HepG2 (cell line): ENCODE measurements around the gene S100A4. TPM values are rescaled to one million over a fixed set of nuclear protein-coding genes. Genes with fewer than 3 reads are reported as not detected.

ENCODE experiments used
- FOSL2 ChIP-seq: sonication (generic); formaldehyde crosslinking; IDR thresholded peaks from 2 replicates; pipeline ENCODE4 v1.4.0; 2020; ENCODE audit warnings: missing genetic modification reagents
- HMGXB4 ChIP-seq, 2 experiments: sonication (generic) in 1 of 2; formaldehyde crosslinking in 1 of 2; IDR thresholded peaks; 2 replicates each; pipeline versions ENCODE4 v1.4.0 to v1.6.1; 2018 to 2020; ENCODE audit warnings: missing genetic modification reagents in 2 of 2, borderline replicate concordance in 1 of 2, low read depth in 1 of 2, mild to moderate bottlenecking in 1 of 2, missing biosample characterization in 1 of 2
- HOXA3 ChIP-seq: sonication (generic); formaldehyde crosslinking; IDR thresholded peaks from 2 replicates; pipeline ENCODE4 v1.5.0; 2020; ENCODE audit warnings: missing genetic modification reagents
- KDM3A ChIP-seq: IDR thresholded peaks from 2 replicates; pipeline ENCODE4 v1.6.1; 2018; ENCODE audit warnings: low read depth, missing compliant biosample characterization
- KMT2A ChIP-seq: sonication (generic); formaldehyde crosslinking; IDR thresholded peaks from 2 replicates; pipeline ENCODE4 v1.4.0; 2020; ENCODE audit warnings: missing genetic modification reagents
- MEF2D ChIP-seq: sonication (generic); formaldehyde crosslinking; IDR thresholded peaks from 2 replicates; pipeline ENCODE4 v1.5.1; 2020; ENCODE audit warnings: mild to moderate bottlenecking, missing genetic modification reagents
- PAWR ChIP-seq: sonication (generic); formaldehyde crosslinking; IDR thresholded peaks from 2 replicates; pipeline ENCODE4 v1.4.0; 2020; ENCODE audit warnings: missing genetic modification reagents, mild to moderate bottlenecking, borderline replicate concordance
- PLRG1 ChIP-seq: fragments of 450-650 bp; conservative IDR thresholded peaks from 2 replicates; pipeline ENCODE4 v1.6.1; 2016
- RBM22 ChIP-seq: fragments of 200-400 bp; formaldehyde crosslinking; optimal IDR thresholded peaks from 2 replicates; pipeline ENCODE3; 2017; ENCODE audit warnings: mild to moderate bottlenecking, low read length, moderate library complexity
- RFXANK ChIP-seq: IDR thresholded peaks from 2 replicates; pipeline ENCODE4 v1.6.1; 2016
- TOPORS ChIP-seq: sonication (generic); formaldehyde crosslinking; IDR thresholded peaks from 2 replicates; pipeline ENCODE4 v1.8.0; 2023; ENCODE audit warnings: mild to moderate bottlenecking, missing genetic modification reagents
- ZBTB25 ChIP-seq: IDR thresholded peaks from 2 replicates; pipeline ENCODE4 v1.6.1; 2018; ENCODE audit warnings: missing genetic modification reagents
- ZBTB4 ChIP-seq: sonication (generic); formaldehyde crosslinking; IDR thresholded peaks from 2 replicates; pipeline ENCODE4 v1.4.0; 2020; ENCODE audit warnings: missing genetic modification reagents, mild to moderate bottlenecking, borderline replicate concordance
- ZFP41 ChIP-seq: sonication (generic); formaldehyde crosslinking; IDR thresholded peaks from 2 replicates; pipeline ENCODE4 v1.4.0; 2020; ENCODE audit warnings: mild to moderate bottlenecking, missing genetic modification reagents, borderline replicate concordance
- ZNF281 ChIP-seq: sonication (generic); formaldehyde crosslinking; IDR thresholded peaks from 2 replicates; pipeline ENCODE4 v1.4.0; 2020; ENCODE audit warnings: missing genetic modification reagents, borderline replicate concordance
- ZNF605 ChIP-seq: sonication (generic); formaldehyde crosslinking; IDR thresholded peaks from 2 replicates; pipeline ENCODE4 v1.8.0; 2022; ENCODE audit warnings: mild to moderate bottlenecking, missing genetic modification reagents
- ZNF629 ChIP-seq: sonication (generic); formaldehyde crosslinking; conservative IDR thresholded peaks from 2 replicates; pipeline ENCODE4 v1.5.0; 2020; ENCODE audit warnings: missing genetic modification reagents
- ZNF788 ChIP-seq: sonication (generic); formaldehyde crosslinking; IDR thresholded peaks from 2 replicates; pipeline ENCODE4 v1.5.0; 2020; ENCODE audit warnings: mild to moderate bottlenecking, missing genetic modification reagents, borderline replicate concordance
- polyA plus RNA-seq, 8 experiments: library from polyadenylated mRNA; depleted of rRNA in 3 of 8; stranded (reverse) in 7 of 8; unstranded in 1 of 8; fragments of >200 nt; fragmentation: Illumina TruSeq in 4 of 8; extraction: Trizol in 4 of 8; gene quantifications; 2 replicates each; pipeline versions ENCODE4 v1.2.1 to v1.2.3, GENCODE V29; 2011 to 2016; ENCODE audit warnings: low read depth in 4 of 8, missing spikeins in 1 of 8, mixed read lengths in 1 of 8; ENCODE audit not compliant: insufficient read depth in 1 of 8
- total RNA-seq, 5 experiments: library from RNA; depleted of rRNA; stranded (reverse); fragments of >200 nt; fragmentation: Illumina TruSeq; extraction: Trizol; gene quantifications; 2 replicates each; pipeline ENCODE4 v1.2.3, GENCODE V29; 2016; ENCODE audit warnings: low read depth in 1 of 5
- TF ChIP-seq, protein P1 (sequence below): IDR thresholded peaks from 2 replicates; pipeline ENCODE4 v1.6.1; 2016; ENCODE audit warnings: missing genetic modification reagents, missing compliant biosample characterization

S100A4 gene
- total and polyA plus RNA-seq, 2 of the 13 experiments (the other 11 are each of a cell fraction or from before 2014, with no cell fraction given) = 12.9 to 20.2 TPM

GRCh38 chr1:153510984-153511410, 34.6 kb downstream of the S100A4 start (continued):
- TF ChIP-seq ZBTB4 (CRISPR knock-in tag) (0 out of 2 replicates have a peak, but pooled peaks have one; percentile 10), FOSL2 (peak; percentile 62), ZNF281 (CRISPR knock-in tag) (peak; percentile 10; the same call in 1 of the 2 replicates), ZBTB25 (CRISPR knock-in tag) (peak; percentile 72), HOXA3 (CRISPR knock-in tag) (0 out of 2 replicates have a peak, but pooled peaks have one; percentile 34), TOPORS (no peak), PLRG1 (no peak), RFXANK (CRISPR knock-in tag) (no peak), MEF2D (CRISPR knock-in tag) (no peak), RBM22 (no peak), ZFP41 (CRISPR knock-in tag) (no peak), KMT2A (CRISPR knock-in tag) (0 out of 2 replicates have a peak, but pooled peaks have one; percentile 33), ZNF605 (peak; percentile 36; the same call in 1 of the 2 replicates), PAWR (no peak), ZNF788 (CRISPR knock-in tag) (peak; percentile 61; the same call in 1 of the 2 replicates), HMGXB4 (CRISPR knock-in tag; IDR thresholded peaks at IDR 0.05; ENCODE audit: borderline replicate concordance in 1 of 2, low read depth in 1 of 2) (peak; percentile 73 to 88; a peak in 3 of 4 replicates), ZNF629 (no peak), KDM3A (CRISPR knock-in tag) (peak; percentile 83; the same call in 1 of the 2 replicates)
- TF ChIP-seq, protein P1, sequence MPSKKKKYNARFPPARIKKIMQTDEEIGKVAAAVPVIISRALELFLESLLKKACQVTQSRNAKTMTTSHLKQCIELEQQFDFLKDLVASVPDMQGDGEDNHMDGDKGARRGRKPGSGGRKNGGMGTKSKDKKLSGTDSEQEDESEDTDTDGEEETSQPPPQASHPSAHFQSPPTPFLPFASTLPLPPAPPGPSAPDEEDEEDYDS (CRISPR knock-in tag) = peak; percentile 35; the same call in 1 of the 2 replicates
